Measurements from ENCODE around the gene ESR1. TPM values are rescaled to one million over a fixed set of nuclear protein-coding genes. Genes with fewer than 3 reads are reported as not detected.

Gene ESR1
- polyA plus RNA-seq, 1 of the 3 experiments (the other 2 are of a cell fraction) = under 0.01 TPM

- TF ChIP-seq EZH2phosphoT487 (IDR thresholded peaks at IDR 0.05; ENCODE audit: borderline replicate concordance, low read depth) = no peak
- no peak for TF ChIP-seq RAD21 (IDR thresholded peaks at IDR 0.05; ENCODE audit: low read length)
- TF ChIP-seq FOXJ3 (CRISPR knock-in tag; IDR thresholded peaks at IDR 0.05) = no peak
- TF ChIP-seq SMC3 (IDR thresholded peaks at IDR 0.05; ENCODE audit: low read depth, low read length) = no peak
Measured at GRCh38 chr6:152059909-152060308, 252.4 kb downstream of the ESR1 start (continued).

- H3F3A ChIP-seq (replicated peaks; ENCODE audit: insufficient read depth) = no peaks in the 10 kb centered on the region
- H3K9me3 ChIP-seq = no peaks in the 10 kb centered on the region
- no peaks in the 10 kb centered on the region for H3K36me3 ChIP-seq (replicated peaks in 1 of 2; ENCODE audit: control insufficient read depth in 1 of 2, insufficient read depth in 2 of 2, low read length in 1 of 2)
- DNase-seq = no peak
- TF ChIP-seq GABPA (IDR thresholded peaks at IDR 0.05; ENCODE audit: low read depth) (no peak), IRF3 (IDR thresholded peaks at IDR 0.05; ENCODE audit: low read depth, low read length) (no peak), MAX (IDR thresholded peaks at IDR 0.05; ENCODE audit: low read depth) (no peak), CHD2 (IDR thresholded peaks at IDR 0.05; ENCODE audit: low read length, partially characterized antibody) (no peak), SIN3A (IDR thresholded peaks at IDR 0.05; ENCODE audit: borderline replicate concordance, low read depth, low read length) (no peak), POLR2AphosphoS5 (IDR thresholded peaks at IDR 0.05; ENCODE audit: low read depth, low read length) (no peak), NFIC (IDR thresholded peaks at IDR 0.05; ENCODE audit: borderline replicate concordance) (no peak), MEF2A (IDR thresholded peaks at IDR 0.05; ENCODE audit: borderline replicate concordance, low read depth) (no peak), EP300 (IDR thresholded peaks at IDR 0.05; ENCODE audit: borderline replicate concordance in 1 of 2, low read depth in 1 of 2, low read length in 1 of 2) (no peak), FOXM1 (IDR thresholded peaks at IDR 0.05; ENCODE audit: low read depth) (no peak), ELF1 (IDR thresholded peaks at IDR 0.05) (no peak), RAD21 (IDR thresholded peaks at IDR 0.05; ENCODE audit: low read length) (no peak), RXRA (IDR thresholded peaks at IDR 0.05; ENCODE audit: borderline replicate concordance, low read depth) (no peak), GATA2 (CRISPR knock-in tag; IDR thresholded peaks at IDR 0.05) (no peak), TAF1 (IDR thresholded peaks at IDR 0.05; ENCODE audit: borderline replicate concordance, low read depth, low read length) (no peak), JUND (IDR thresholded peaks at IDR 0.05) (no peak), USF1 (IDR thresholded peaks at IDR 0.05; ENCODE audit: borderline replicate concordance, low read depth) (no peak), TCF12 (IDR thresholded peaks at IDR 0.05) (no peak), RFX5 (IDR thresholded peaks at IDR 0.05; ENCODE audit: low read length) (no peak)
- no peak overlapping the region for H3K4me2 ChIP-seq
- CTCF ChIA-PET = interaction anchor here (0.7 to 1.1 kb wide), 2 partner anchors 10 to 243 kb away, joined by 3 read pairs; no protein-coding TSS in a partner anchor
- no peak overlapping the region for H3K4me3 ChIP-seq (ENCODE audit: low read depth in 2 of 2, low read length in 1 of 2)
- no peaks in the 10 kb centered on the region for H3K4me1 ChIP-seq (ENCODE audit: control insufficient read depth in 1 of 2, insufficient read depth in 2 of 2, low read depth in 1 of 2, low read length in 1 of 2)
- H3K79me2 ChIP-seq (ENCODE audit: insufficient read depth) = no peaks in the 10 kb centered on the region
- POLR2A ChIA-PET = no interaction called here
- no peaks in the 10 kb centered on the region for H4K20me1 ChIP-seq (ENCODE audit: insufficient read depth)
- WGBS (ENCODE audit: low lambda C conversion rate) = 14% methylated on average over 5 of the region's 5 CpGs
- no peak overlapping the region for H3K9ac ChIP-seq
- H3K9me2 ChIP-seq = no peaks in the 10 kb centered on the region
- no peak overlapping the region for H2AFZ ChIP-seq (ENCODE audit: low read depth)
- no peak overlapping the region for H3K27ac ChIP-seq (ENCODE audit: low read depth in 2 of 2, low read length in 1 of 2)
- no peaks in the 10 kb centered on the region for H3K27me3 ChIP-seq (ENCODE audit: insufficient read depth)
Measured at GRCh38 chr6:152062476-152062875, 255.0 kb downstream of the ESR1 start.

All from SK-N-SH (cell line).